Skeletal muscle tissue (tissue), 4 donors: Measurements from ENCODE around the gene LRRC17. TPM values are rescaled to one million over a fixed set of nuclear protein-coding genes. Genes with fewer than 3 reads are reported as not detected.

Experiments
- H3K27ac ChIP-seq: one replicate; pipeline ENCODE4 v1.7.0; 2013; ENCODE audit warnings: mild to moderate bottlenecking, low read depth, low read length, inconsistent platforms
- H3K27me3 ChIP-seq, 3 donors: one replicate each; pipeline ENCODE4 v1.7.0; 2013; ENCODE audit warnings: low read length in 3 of 3; ENCODE audit not compliant: control insufficient read depth in 3 of 3, insufficient read depth in 3 of 3
- H3K36me3 ChIP-seq, 3 donors: one replicate each; pipeline ENCODE4 v1.7.0; 2013; ENCODE audit warnings: low read length in 3 of 3; ENCODE audit not compliant: control insufficient read depth in 3 of 3, insufficient read depth in 3 of 3
- H3K4me1 ChIP-seq, 3 donors: one replicate each; pipeline ENCODE4 v1.7.0; 2013; ENCODE audit warnings: low read length in 3 of 3, mild to moderate bottlenecking in 3 of 3; ENCODE audit not compliant: control insufficient read depth in 3 of 3, insufficient read depth in 3 of 3
- H3K4me3 ChIP-seq, 3 donors: one replicate each; pipeline ENCODE4 v1.7.0; 2013; ENCODE audit warnings: low read length in 3 of 3
- H3K9ac ChIP-seq, 3 donors: one replicate each; pipeline ENCODE4 v1.7.0; 2013; ENCODE audit warnings: low read length in 3 of 3, mild to moderate bottlenecking in 3 of 3, moderate library complexity in 2 of 3, low read depth in 1 of 3
- H3K9me3 ChIP-seq, 3 donors: one replicate each; pipeline ENCODE4 v1.7.0; 2013; ENCODE audit warnings: low read length in 3 of 3; ENCODE audit not compliant: control insufficient read depth in 3 of 3
- total RNA-seq: library from RNA; depleted of rRNA; stranded (reverse); fragments of >200 nt; gene quantifications from one replicate; pipeline ENCODE4 v1.2.3, GENCODE V29; 2014
- donor health status: Osteomylitis.

The LRRC17 gene
- total RNA-seq, 1 donor from 2014 or later: 28.2 TPM

- Histone ChIP-seq H3K9ac (no peak overlapping the region), H3K4me1 (no peaks in the 10 kb centered on the region), H3K27me3 (no peaks in the 10 kb centered on the region), H3K36me3 (no peaks in the 10 kb centered on the region), H3K9me3 (no peaks in the 10 kb centered on the region), H3K4me3 (no peak overlapping the region), H3K27ac (no peak overlapping the region)
These were observed 29.5 kb upstream of the LRRC17 start for GRCh38 chr7:102883098-102883860.

- no peak overlapping the region for H3K9ac ChIP-seq
- H3K4me1 ChIP-seq: peaks cover 2 to 16% (median 11%) of the 10 kb centered on the region in 3 donors
- no peaks in the 10 kb centered on the region for H3K27me3 ChIP-seq
- H3K36me3 ChIP-seq: no peaks in the 10 kb centered on the region
- no peaks in the 10 kb centered on the region for H3K9me3 ChIP-seq
- no peak overlapping the region for H3K27ac ChIP-seq
- H3K4me3 ChIP-seq: no peak overlapping the region
These were observed 24.1 kb upstream of the LRRC17 start for GRCh38 chr7:102888561-102889233.

- no peak overlapping the region for H3K27ac ChIP-seq
- H3K9me3 ChIP-seq: no peaks in the 10 kb centered on the region
- no peaks in the 10 kb centered on the region for H3K27me3 ChIP-seq
- H3K36me3 ChIP-seq: no peaks in the 10 kb centered on the region
- peaks cover 2 to 16% (median 13%) of the 10 kb centered on the region in 3 donors for H3K4me1 ChIP-seq
- no peak overlapping the region for H3K4me3 ChIP-seq
- no peak overlapping the region for H3K9ac ChIP-seq
These were observed 22.9 kb upstream of the LRRC17 start for GRCh38 chr7:102889851-102890250.

GRCh38 chr7:102890292-102890970, 22.4 kb upstream of the LRRC17 start:
- H3K4me1 ChIP-seq: peaks cover 2 to 19% (median 16%) of the 10 kb centered on the region in 3 donors
- H3K4me3 ChIP-seq: no peak overlapping the region
- no peaks in the 10 kb centered on the region for H3K36me3 ChIP-seq
- H3K27me3 ChIP-seq: no peaks in the 10 kb centered on the region
- peak overlapping the region; percentile 37 for H3K27ac ChIP-seq
- no peak overlapping the region for H3K9ac ChIP-seq
- H3K9me3 ChIP-seq: no peaks in the 10 kb centered on the region

- Histone ChIP-seq H3K4me1 (peaks cover 2 to 20% (median 16%) of the 10 kb centered on the region in 3 donors), H3K9ac (no peak overlapping the region), H3K9me3 (no peaks in the 10 kb centered on the region), H3K27ac (peak overlapping the region; percentile 37), H3K4me3 (no peak overlapping the region), H3K36me3 (no peaks in the 10 kb centered on the region), H3K27me3 (no peaks in the 10 kb centered on the region)
These were observed 21.7 kb upstream of the LRRC17 start for GRCh38 chr7:102890971-102891692.

- peaks cover 2 to 20% (median 16%) of the 10 kb centered on the region in 3 donors for H3K4me1 ChIP-seq
- no peaks in the 10 kb centered on the region for H3K27me3 ChIP-seq
- H3K4me3 ChIP-seq: no peak overlapping the region
- no peak overlapping the region for H3K9ac ChIP-seq
- no peaks in the 10 kb centered on the region for H3K36me3 ChIP-seq
- H3K27ac ChIP-seq: peak overlapping the region; percentile 37
- no peaks in the 10 kb centered on the region for H3K9me3 ChIP-seq
These were observed 21.0 kb upstream of the LRRC17 start for GRCh38 chr7:102891693-102892261.

GRCh38 chr7:102892631-102893278, 20.0 kb upstream of the LRRC17 start:
- H3K9me3 ChIP-seq: no peaks in the 10 kb centered on the region
- peak overlapping the region; percentile 37 for H3K27ac ChIP-seq
- H3K9ac ChIP-seq: no peak overlapping the region
- H3K4me1 ChIP-seq: peaks cover 2 to 20% (median 16%) of the 10 kb centered on the region in 3 donors
- H3K27me3 ChIP-seq: no peaks in the 10 kb centered on the region
- no peaks in the 10 kb centered on the region for H3K36me3 ChIP-seq
- H3K4me3 ChIP-seq: no peak overlapping the region

GRCh38 chr7:102895602-102896001, 17.2 kb upstream of the LRRC17 start:
- Histone ChIP-seq H3K4me3 (no peak overlapping the region), H3K27me3 (no peaks in the 10 kb centered on the region), H3K36me3 (no peaks in the 10 kb centered on the region), H3K9me3 (no peaks in the 10 kb centered on the region), H3K9ac (no peak overlapping the region), H3K27ac (no peak overlapping the region), H3K4me1 (peaks cover 2 to 16% (median 14%) of the 10 kb centered on the region in 3 donors)

GRCh38 chr7:102896585-102896984, 16.2 kb upstream of the LRRC17 start:
- Histone ChIP-seq H3K9ac (no peak overlapping the region), H3K27ac (no peak overlapping the region)

More at GRCh38 chr7:102896585-102896984, 16.2 kb upstream of the LRRC17 start:
- Histone ChIP-seq H3K27me3 (no peaks in the 10 kb centered on the region), H3K4me3 (no peak overlapping the region), H3K4me1 (peaks cover 0 to 7% (median 7%) of the 10 kb centered on the region in 3 donors), H3K36me3 (no peaks in the 10 kb centered on the region), H3K9me3 (no peaks in the 10 kb centered on the region)
